ENCODE measurements around the gene VAPB.

GRCh38 chr20:58401162-58401561, 12.1 kb downstream of the VAPB start:
- TF ChIP-seq CTCF (IDR thresholded peaks at IDR 0.05) (no peak), POLR2A (IDR thresholded peaks at IDR 0.05) (no peak)

Measured in Peyer's patch (tissue), 4 donors.